IPS-11a (cell line): ENCODE results near the gene HSPE1.
"Not testable (repeated sequence)": the region's sequence is repeated elsewhere in the genome, so short reads cannot be mapped to it uniquely, and the experiment has no call there.

ENCODE experiments used
- H3K4me3 ChIP-seq: one replicate; pipeline ENCODE4 v1.5.1; 2013; ENCODE audit warnings: low read depth, low read length, control low read depth

Gene HSPE1

DNA sequence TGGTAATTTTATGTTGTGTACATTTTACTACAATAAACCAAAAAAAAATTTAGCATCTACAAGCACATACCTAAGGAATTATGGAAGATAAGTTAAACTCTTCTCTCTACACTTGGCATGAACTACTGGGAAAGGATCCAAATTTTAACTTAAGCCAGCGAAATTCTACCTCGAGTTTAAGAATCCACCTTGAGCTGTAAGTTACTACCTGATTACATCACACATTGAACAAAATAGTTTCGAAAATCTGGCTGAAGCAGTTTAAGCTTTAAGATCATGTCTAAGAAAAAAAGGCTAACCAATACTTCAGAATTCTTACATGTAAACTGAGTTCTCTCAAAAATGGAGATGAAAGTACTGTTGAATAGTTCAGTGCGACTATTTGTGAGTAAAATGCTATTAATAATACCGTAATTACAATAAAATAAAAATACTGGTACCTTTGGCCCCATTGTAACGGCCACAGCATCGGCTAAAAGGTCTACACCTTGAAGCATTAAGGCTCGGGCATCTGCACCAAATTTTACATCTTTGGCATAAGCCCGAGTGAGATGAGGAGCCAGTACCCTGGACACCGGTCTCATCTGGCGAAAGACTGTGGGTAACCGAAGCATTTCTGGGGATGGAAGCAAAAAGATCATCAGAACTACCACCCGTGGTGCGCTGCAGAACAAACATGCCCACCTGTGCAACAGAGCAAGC is 1.8 kb upstream of the HSPE1 start:
- peak overlapping the region; percentile 95 for H3K4me3 ChIP-seq

DNA sequence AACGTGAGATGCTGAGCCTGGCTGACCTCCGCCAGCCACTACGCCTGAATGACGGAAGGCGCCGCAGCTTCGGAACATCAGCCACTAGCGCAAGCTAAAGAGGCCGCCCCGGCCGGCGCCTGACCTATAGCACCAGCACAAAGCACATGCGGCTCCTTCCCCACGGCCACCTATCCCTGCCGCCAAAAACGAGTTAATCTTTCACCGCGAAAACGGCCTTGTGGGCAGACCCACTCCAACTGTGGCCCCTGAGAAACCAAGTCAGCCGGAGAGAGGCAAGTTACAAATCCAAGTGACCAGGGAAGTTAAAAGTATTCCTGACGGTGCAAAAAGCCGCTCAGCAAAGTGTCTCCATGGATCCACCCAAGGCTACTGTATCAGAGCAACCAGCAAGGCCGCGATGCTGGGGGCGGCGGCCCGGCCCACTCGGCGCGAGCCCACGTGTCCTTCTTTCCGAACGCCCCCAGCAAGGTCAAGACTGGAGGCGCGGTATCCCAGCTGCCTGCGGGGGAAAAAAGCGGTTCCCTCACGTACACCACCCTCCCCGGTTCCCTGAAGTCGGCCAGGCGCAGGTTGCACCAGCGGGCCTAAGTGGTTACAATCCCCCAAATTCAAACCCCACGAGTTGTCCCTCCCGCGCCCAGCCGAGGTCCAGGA is 1.1 kb upstream of the HSPE1 start:
- peak overlapping the region; percentile 95 for H3K4me3 ChIP-seq

DNA sequence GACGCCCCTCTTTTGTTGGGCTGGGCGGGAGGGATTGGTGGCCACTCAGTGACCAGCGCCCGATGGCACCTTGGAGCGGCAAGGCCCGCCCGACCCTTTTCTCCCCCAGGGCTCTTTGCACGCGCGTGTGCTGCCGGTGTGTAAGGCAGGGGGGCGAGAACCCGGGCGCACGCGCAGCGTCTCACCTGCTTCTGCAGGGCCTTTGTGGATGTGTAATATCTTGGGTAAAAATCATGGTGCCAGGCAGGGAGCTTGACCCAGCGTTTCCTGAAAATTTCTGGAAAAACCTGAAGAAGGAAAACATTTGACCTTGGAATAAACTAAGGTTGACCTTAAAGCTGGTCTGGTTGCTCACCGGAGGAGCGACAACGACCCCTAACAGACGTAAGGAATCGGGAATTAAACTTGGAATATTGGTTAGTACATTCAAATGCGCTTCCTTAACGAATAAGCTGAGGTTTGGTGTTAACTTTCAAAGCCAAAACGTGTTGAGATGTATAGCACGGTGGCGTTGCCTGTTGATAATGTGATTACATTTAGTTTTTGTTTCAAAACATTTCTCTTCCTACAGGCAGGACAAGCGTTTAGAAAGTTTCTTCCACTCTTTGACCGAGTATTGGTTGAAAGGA is 438 bp downstream of the HSPE1 start:
- H3K4me3 ChIP-seq, result peak overlapping the region; percentile 95

DNA sequence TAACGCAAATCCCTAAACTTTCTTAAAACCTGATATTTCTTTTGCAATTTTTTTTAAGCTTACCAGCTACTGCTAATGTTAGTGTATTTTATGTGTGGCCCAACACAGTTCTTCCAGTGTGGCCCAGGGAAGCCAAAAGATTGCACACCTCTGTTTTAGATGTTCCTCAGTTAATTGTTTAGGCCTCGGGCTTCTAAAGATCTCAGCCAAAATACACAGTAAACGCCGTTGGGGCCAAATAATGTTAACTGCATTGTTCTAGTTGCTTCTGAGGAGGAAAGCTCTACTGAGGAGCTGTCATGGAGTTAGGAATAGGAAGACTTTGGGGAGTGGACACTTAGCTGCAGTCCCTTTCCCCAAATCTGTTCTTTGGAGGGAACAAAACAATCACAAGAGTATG is 2.0 kb downstream of the HSPE1 start:
- H3K4me3 ChIP-seq, result no peak overlapping the region

DNA sequence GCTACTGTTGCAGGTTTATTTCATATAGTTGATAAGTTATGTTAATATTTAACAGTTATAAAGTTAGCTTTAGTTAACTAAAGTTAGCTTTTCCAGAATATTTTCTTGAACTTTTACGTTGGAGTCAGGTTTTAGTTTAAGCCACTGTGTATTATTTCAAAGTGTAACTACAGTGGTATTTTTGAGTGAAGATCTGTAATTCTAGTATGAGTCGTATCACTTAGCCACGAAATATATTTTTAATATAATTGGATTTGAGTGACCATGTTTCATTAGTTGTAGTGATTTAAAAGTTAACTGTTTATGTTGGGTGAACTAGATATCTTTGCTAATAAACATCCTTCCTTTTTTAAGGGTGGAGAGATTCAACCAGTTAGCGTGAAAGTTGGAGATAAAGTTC is 2.5 kb downstream of the HSPE1 start:
- H3K4me3 ChIP-seq, result no peak overlapping the region

GRCh38 chr2:197504000-197504399 is 3.8 kb downstream of the HSPE1 start:
- H3K4me3 ChIP-seq, result no peak overlapping the region

GRCh38 chr2:197504512-197504911 is 4.3 kb downstream of the HSPE1 start:
- H3K4me3 ChIP-seq, result no peak overlapping the region

DNA sequence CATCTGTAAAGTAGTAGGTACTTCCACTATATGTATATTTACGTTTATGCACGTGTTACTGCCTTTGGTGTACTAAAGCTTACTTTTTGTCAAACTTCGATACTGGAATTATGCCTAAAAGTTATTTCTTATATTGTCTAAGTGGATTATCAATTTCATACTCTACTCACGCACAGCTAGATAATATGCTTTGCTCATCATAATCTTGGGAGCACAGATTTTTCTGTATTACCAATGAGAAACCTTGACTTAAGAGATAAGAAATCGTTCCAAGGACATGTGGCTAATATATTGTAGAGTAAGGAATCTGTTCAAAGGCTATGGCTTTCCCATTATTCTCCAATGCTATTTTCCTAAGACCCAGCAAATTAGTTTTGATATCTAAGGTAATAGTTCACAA is 6.5 kb downstream of the HSPE1 start:
- no peak overlapping the region for H3K4me3 ChIP-seq

- no peak overlapping the region for H3K4me3 ChIP-seq
Measured at GRCh38 chr2:197513915-197514314, 13.7 kb downstream of the HSPE1 start.

DNA sequence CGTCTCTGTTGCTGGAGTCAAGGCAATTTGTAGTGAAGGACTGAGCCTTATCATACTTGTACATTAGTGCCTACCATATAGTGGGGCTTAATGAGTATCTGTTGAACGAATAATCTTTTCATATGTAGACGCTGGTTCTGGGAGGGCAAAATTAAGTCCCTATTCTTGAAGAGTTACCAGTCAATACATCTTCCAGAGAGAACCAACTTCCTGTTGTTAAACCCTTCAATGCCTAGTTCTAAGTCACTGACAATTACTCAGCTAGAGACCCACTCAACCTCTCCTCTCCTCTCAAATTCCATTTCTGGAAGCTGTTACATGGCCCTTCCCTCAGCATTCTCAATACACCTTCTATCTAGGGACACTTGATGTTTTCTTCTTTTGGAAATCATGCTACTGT is 14.6 kb downstream of the HSPE1 start:
- H3K4me3 ChIP-seq, result no peak overlapping the region

GRCh38 chr2:197515315-197515738 is 15.1 kb downstream of the HSPE1 start:
- H3K4me3 ChIP-seq, result peak overlapping the region; percentile 93

DNA sequence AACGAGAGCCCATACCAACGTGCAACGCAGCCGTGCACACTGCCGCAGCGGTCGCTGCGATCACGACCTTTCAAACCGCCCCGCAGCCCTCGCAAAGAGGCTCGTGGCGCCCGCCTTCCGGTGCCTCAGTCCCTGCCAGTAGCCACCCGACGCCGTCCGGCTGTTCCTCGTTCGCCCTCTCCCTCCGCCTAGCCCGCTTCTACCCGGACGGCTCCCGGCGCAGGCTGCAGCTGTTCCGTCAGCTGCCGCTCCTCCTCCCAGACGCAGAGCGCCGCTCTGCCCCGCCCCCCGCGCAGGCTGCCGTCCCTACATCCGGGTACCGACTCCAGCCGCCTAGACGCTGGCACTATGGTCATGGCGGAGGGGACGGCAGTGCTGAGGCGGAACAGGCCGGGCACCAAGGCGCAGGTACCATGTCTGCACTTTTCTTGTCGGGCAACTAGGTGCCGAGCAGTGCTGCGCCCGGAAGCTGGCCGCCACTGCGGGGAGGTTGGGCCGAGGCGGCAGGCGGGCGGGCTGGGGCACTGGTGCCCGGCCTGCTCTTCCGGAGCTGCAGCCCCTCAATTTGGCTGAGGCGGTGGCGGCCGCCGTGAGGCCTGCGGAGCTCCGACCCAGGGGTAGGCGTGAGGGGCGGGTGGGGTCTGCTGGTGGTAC is 15.7 kb downstream of the HSPE1 start, which contains the start of gene MOB4:
MOB4 (plus strand) TSS at position 328 of the 654 bp plus-strand sequence; CDS start at position 349, 21 bp downstream.
- peak within 1 kb of the TSS; percentile 93 for H3K4me3 ChIP-seq

DNA sequence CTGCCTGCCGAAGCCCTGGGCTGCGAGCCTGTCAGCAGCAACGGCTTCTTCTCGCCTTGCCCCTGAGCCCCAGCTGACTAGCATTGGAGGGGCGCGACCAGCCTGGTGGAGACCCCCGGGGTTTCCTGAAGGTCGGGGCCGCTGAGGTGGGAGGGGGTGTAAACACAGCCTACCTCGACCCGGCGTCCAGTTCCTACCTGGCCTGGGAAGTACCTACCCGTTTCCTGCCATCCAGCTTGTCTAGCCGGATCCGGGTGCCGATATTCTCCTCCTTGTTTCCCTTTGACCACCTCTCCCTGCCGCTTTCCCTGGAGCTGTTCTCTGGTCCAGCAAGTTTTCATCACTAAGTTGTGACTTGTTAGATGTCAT is 16.2 kb downstream of the HSPE1 start:
- peak overlapping the region; percentile 93 for H3K4me3 ChIP-seq

GRCh38 chr2:197517150-197517549 is 17.0 kb downstream of the HSPE1 start:
- H3K4me3 ChIP-seq, result peak overlapping the region; percentile 93

DNA sequence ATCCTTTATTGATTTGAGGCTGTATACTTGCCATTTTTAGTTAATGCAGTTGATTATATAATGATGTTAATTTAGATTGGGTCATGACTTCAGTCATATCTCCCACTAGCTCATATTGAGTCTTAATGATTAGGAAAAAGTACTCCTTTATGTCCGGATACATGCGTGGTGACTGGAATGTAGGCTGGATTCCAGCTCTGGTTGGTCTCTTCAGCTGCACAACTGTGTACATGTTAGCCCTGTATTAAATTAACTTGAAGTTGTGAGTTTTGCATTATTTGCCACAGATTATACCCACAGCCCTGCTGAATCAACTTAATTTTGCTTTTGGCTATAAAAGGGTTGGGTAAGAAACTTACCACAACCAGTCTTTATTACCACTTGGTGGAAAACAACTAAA is 38.2 kb downstream of the HSPE1 start:
- no peak overlapping the region for H3K4me3 ChIP-seq

DNA sequence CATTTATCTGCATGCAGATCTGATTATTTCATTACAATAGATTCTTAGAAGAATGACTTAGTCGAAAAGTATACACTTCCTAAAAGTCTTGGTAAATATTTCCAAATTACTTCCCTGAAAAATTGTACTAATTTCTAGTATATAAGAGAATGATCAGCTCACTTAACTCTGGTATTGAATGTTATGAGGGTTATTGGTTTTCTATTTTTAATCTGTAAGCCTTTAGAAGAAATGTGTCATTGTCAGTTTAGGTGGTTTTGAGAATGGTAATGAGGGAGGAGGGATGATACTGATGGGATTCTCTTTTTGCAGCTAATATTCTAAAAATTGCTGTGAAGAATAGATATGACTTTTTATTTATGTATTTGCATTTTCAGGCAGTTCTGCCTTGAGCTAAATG is 39.6 kb downstream of the HSPE1 start:
- H3K4me3 ChIP-seq, result no peak overlapping the region

DNA sequence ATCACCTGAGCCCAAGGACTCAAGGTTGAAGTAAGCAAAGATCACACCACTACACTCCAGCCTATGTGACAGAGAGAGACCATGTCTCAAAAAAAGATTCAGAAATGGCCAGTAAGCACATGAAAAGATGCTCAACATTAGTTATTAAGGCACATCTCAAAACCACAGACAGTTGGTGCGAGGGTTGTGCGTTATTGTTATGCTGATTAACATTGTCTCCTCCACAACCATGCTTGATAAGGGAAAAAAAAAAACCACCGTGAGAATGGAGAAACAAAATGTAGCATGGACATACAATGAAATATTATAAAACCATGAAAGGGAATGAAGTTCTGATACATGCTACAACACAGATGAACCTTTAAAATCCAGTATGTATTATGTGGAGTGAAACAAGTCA is 43.0 kb downstream of the HSPE1 start:
- no peak overlapping the region for H3K4me3 ChIP-seq

GRCh38 chr2:197547163-197547900 is 47.2 kb downstream of the HSPE1 start:
- no peak overlapping the region for H3K4me3 ChIP-seq

DNA sequence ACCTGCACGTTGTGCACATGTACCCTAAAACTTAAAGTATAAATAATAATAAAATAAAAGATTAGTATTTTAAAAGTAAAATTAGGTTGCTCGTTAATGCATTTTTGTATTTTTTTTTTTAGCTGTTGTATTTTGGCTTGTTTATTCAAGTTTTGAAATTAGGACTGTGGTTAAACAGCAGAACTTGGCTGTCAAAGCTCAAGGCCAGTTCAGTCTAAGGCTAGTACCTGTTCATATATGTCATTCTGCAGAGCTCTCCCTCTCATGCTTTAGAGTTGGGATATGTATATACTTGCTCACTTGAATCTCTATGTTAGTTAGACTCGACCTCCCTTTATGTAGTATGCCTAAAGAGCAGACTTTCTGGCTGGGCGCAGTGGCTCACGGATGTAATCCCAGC is 48.4 kb downstream of the HSPE1 start:
- no peak overlapping the region for H3K4me3 ChIP-seq

GRCh38 chr2:197551260-197551659 is 51.1 kb downstream of the HSPE1 start:
- not testable (repeated sequence) for H3K4me3 ChIP-seq
